K562 (cell line): ENCODE data around the gene GZMM. TPM values are rescaled to one million over a fixed set of nuclear protein-coding genes. Genes with fewer than 3 reads are reported as not detected.

Experiments
- ATAC-seq: fragments of 200-7000 bp; cut with Tn5 transposase; 3 replicates; pipeline ENCODE4 v1.9.1; 2020; ENCODE audit warnings: moderate library complexity
- BruUV-seq: library from RNA; stranded (reverse); fragments of 400-500 nt; replicated peaks from 2 replicates; lab custom pipeline; 2021; lab: Mats Ljungman, UMichigan
- CTCF ChIA-PET: fragments of 300-600 bp; formaldehyde crosslinking; extraction: SDS; loops from one replicate; lab custom pipeline; 2021; ENCODE audit warnings: low intra/inter-chr PET ratio; lab: Yijun Ruan, JAX
- POLR2A ChIA-PET: fragments of 300-600, 350-650 bp; sonication (Branson Sonifier 250); formaldehyde crosslinking; extraction: SDS; loops from one replicate; lab custom pipeline; 2021; ENCODE audit warnings: antibody characterized with exemption, inconsistent platforms; lab: Yijun Ruan, JAX
- DNase-seq, 4 experiments: peaks; one replicate each; pipeline versions ENCODE4 v3.0.0 to v3.0.0-alpha.2; 2011 to 2018; ENCODE audit warnings: low spot score in 3 of 4, mixed read lengths in 3 of 4; ENCODE audit errors: extremely low read depth in 1 of 4
- FAIRE-seq: peaks from 2 replicates; lab custom pipeline; 2011; peaks lifted over from hg19 to GRCh38; lab: Jason Lieb, UNC
- H2AFZ ChIP-seq: 2 replicates; pipeline ENCODE4 v1.6.0; 2011; ENCODE audit warnings: low read depth, low read length, control low read depth, inconsistent platforms
- H3K27ac ChIP-seq: fragments of 200-600 bp; 3 replicates; pipeline ENCODE4 v1.8.0; 2011; ENCODE audit warnings: low read depth, mild to moderate bottlenecking, control low read depth, inconsistent platforms, low read length, moderate library complexity, mixed read lengths; ENCODE audit errors: extremely low read depth
- H3K27me3 ChIP-seq, 2 experiments: fragments of 300-600 bp in 1 of 2; 2 replicates in 1 of 2; 3 replicates in 1 of 2; pipeline versions ENCODE4 v1.6.0 to v1.8.0; 2011; ENCODE audit warnings: inconsistent platforms in 2 of 2, low read length in 2 of 2, mild to moderate bottlenecking in 1 of 2, mixed read lengths in 1 of 2, moderate library complexity in 1 of 2; ENCODE audit not compliant: control insufficient read depth in 2 of 2, insufficient read depth in 2 of 2
- H3K36me3 ChIP-seq: fragments of 300-600 bp; 3 replicates; pipeline ENCODE4 v1.8.0; 2011; ENCODE audit warnings: mild to moderate bottlenecking, low read length, inconsistent platforms; ENCODE audit not compliant: control insufficient read depth, insufficient read depth
- H3K4me1 ChIP-seq, 2 experiments: fragments of 200-600 bp in 1 of 2; replicated peaks in 1 of 2; 2 replicates in 1 of 2; 3 replicates in 1 of 2; pipeline versions ENCODE4 v1.5.1 to v1.8.0; 2011; ENCODE audit warnings: inconsistent platforms in 2 of 2, low read length in 2 of 2, mild to moderate bottlenecking in 1 of 2, mixed read lengths in 1 of 2, moderate library complexity in 1 of 2; ENCODE audit not compliant: control insufficient read depth in 2 of 2, insufficient read depth in 2 of 2
- H3K4me2 ChIP-seq: 2 replicates; pipeline ENCODE4 v1.6.1; 2011; ENCODE audit warnings: low read length, control low read depth, inconsistent platforms, mixed read lengths; ENCODE audit not compliant: insufficient read depth
- H3K4me3 ChIP-seq: fragments of 200-600 bp; sonication (generic), shearing (Covaris generic); 2 replicates; pipeline ENCODE4 v1.5.1; 2016; ENCODE audit warnings: control low read depth, inconsistent platforms
- H3K79me2 ChIP-seq: fragments of 200-600 bp; 3 replicates; pipeline ENCODE4 v1.8.0; 2011; ENCODE audit warnings: low read length, inconsistent platforms; ENCODE audit not compliant: control insufficient read depth, insufficient read depth
- H3K9ac ChIP-seq, 2 experiments: 2 replicates each; pipeline versions ENCODE4 v1.6.0 to v1.6.1; 2011; ENCODE audit warnings: low read depth in 2 of 2, low read length in 2 of 2, control low read depth in 1 of 2, inconsistent platforms in 1 of 2, mild to moderate bottlenecking in 1 of 2, mixed read lengths in 1 of 2; ENCODE audit not compliant: insufficient read depth in 1 of 2
- H3K9me1 ChIP-seq: one replicate; pipeline ENCODE4 v1.6.0; 2011; ENCODE audit warnings: inconsistent platforms, mild to moderate bottlenecking, low read length, moderate library complexity; ENCODE audit not compliant: control insufficient read depth, insufficient read depth
- H3K9me3 ChIP-seq: replicated peaks from 2 replicates; pipeline ENCODE4 v1.5.1; 2011; ENCODE audit warnings: low read depth, low read length, inconsistent platforms; ENCODE audit not compliant: control insufficient read depth, insufficient read depth
- H4K20me1 ChIP-seq: replicated peaks from 2 replicates; pipeline ENCODE4 v1.6.1; 2011; ENCODE audit warnings: low read length, inconsistent platforms, mixed read lengths; ENCODE audit not compliant: control insufficient read depth, insufficient read depth
- CBX2 ChIP-seq: fragments of 200-600 bp; sonication (generic); IDR thresholded peaks from one replicate; pipeline ENCODE4 v1.6.1; 2012; ENCODE audit warnings: mild to moderate bottlenecking, low read length, inconsistent platforms; ENCODE audit not compliant: insufficient read depth, poor library complexity, severe bottlenecking
- ERF ChIP-seq: fragments of 450-650 bp; formaldehyde crosslinking; IDR thresholded peaks from 2 replicates; pipeline ENCODE4 v1.4.0; 2020; ENCODE audit warnings: mild to moderate bottlenecking, mixed read lengths
- HEY1 ChIP-seq: fragments of 250-450 bp; sonication (Bioruptor Pico); IDR thresholded peaks from 2 replicates; pipeline ENCODE4 v1.5.0; 2020; ENCODE audit warnings: mild to moderate bottlenecking, moderate library complexity, borderline replicate concordance
- IRF1 ChIP-seq: sonication (generic); formaldehyde crosslinking; IDR thresholded peaks from 2 replicates; pipeline ENCODE4 v1.8.0; 2022; ENCODE audit warnings: missing genetic modification reagents, mild to moderate bottlenecking, borderline replicate concordance
- MAFG ChIP-seq: fragments of 450-650 bp; conservative IDR thresholded peaks from 2 replicates; pipeline ENCODE4 v1.6.1; 2016; ENCODE audit warnings: missing genetic modification characterization, missing compliant biosample characterization
- MITF ChIP-seq: IDR thresholded peaks from 2 replicates; pipeline ENCODE4 v1.6.1; 2014; ENCODE audit warnings: antibody characterized with exemption
- MYNN ChIP-seq, 2 experiments: sonication (generic); formaldehyde crosslinking in 1 of 2; IDR thresholded peaks; 2 replicates each; pipeline versions ENCODE4 v1.5.0 to v1.6.1; 2016 to 2020; ENCODE audit warnings: antibody characterized with exemption in 1 of 2, missing genetic modification reagents in 1 of 2
- NR2C2 ChIP-seq, 2 experiments: fragments of 200-800 bp in 1 of 2; sonication (Bioruptor generic) in 1 of 2; sonication (generic) in 1 of 2; formaldehyde crosslinking in 1 of 2; IDR thresholded peaks; 2 replicates each; pipeline versions ENCODE4 v1.6.1 to v1.8.0; 2016 to 2022; ENCODE audit warnings: mild to moderate bottlenecking in 1 of 2, missing compliant biosample characterization in 1 of 2, missing genetic modification characterization in 1 of 2, missing genetic modification reagents in 1 of 2
- RCOR1 ChIP-seq, 2 experiments: IDR thresholded peaks; 2 replicates each; pipeline ENCODE4 v1.6.1; 2012; ENCODE audit warnings: low read depth in 2 of 2, low read length in 2 of 2, borderline replicate concordance in 1 of 2, improper control_type of control experiment in 1 of 2
- SAFB2 ChIP-seq: fragments of 200-400 bp; formaldehyde crosslinking; IDR thresholded peaks from 2 replicates; pipeline ENCODE4 v1.6.1; 2018; ENCODE audit warnings: borderline replicate concordance, low read length, low read depth, moderate library complexity; ENCODE audit not compliant: severe bottlenecking
- SIN3A ChIP-seq, 2 experiments: fragments of 150-350 bp in 1 of 2; IDR thresholded peaks; 2 replicates each; pipeline ENCODE4 v1.6.1; 2011 to 2016; ENCODE audit warnings: borderline replicate concordance in 2 of 2, low read depth in 2 of 2, low read length in 2 of 2, mild to moderate bottlenecking in 2 of 2, moderate library complexity in 2 of 2; ENCODE audit not compliant: control insufficient read depth in 1 of 2
- TEAD4 ChIP-seq, 2 experiments: sonication (generic) in 1 of 2; formaldehyde crosslinking in 1 of 2; IDR thresholded peaks; 2 replicates each; pipeline versions ENCODE4 v1.6.1 to v1.8.0; 2012 to 2022; ENCODE audit warnings: borderline replicate concordance in 1 of 2, inconsistent platforms in 1 of 2, low read length in 1 of 2, mild to moderate bottlenecking in 1 of 2, missing genetic modification reagents in 1 of 2
- WGBS: fragments of 100-300 bp; shearing (Covaris generic); methylation state at CpG from one replicate; pipeline ENCODE4 v1.1.6; 2016; ENCODE audit warnings: low coverage, mixed read lengths; ENCODE audit not compliant: insufficient coverage; ENCODE audit errors: missing lambda C conversion rate; 5-methylcytosine and 5-hydroxymethylcytosine counted together
- in situ Hi-C: fragments of 300-500 bp; cut with MboI; formaldehyde crosslinking; loops from 4 replicates; pipeline ENCODE4 v1.15.0; 2018; ENCODE audit warnings: inconsistent platforms, mixed read lengths
- intact Hi-C: fragments of 100-400 bp; cut with micrococcal nuclease; formaldehyde crosslinking; loops from 2 replicates; pipeline ENCODE4 v1.14.2; 2022
- polyA plus RNA-seq, 8 experiments: library from polyadenylated mRNA; depleted of rRNA in 4 of 8; stranded (reverse) in 5 of 8; unstranded in 3 of 8; fragments of >200 nt; fragmentation: Nextera tagmentation in 2 of 8; fragmentation: Illumina TruSeq in 1 of 8; extraction: Ambion mirVana in 2 of 8; extraction: Trizol in 1 of 8; gene quantifications; 2 replicates each; pipeline versions ENCODE4 v1.2.1 to v1.2.3, GENCODE V29; 2011 to 2014; ENCODE audit warnings: inconsistent platforms in 1 of 8, missing spikeins in 1 of 8
- total RNA-seq, 7 experiments: library from RNA; depleted of rRNA in 6 of 7; stranded (reverse); fragments of >200 nt in 6 of 7; fragmentation: Illumina TruSeq in 2 of 7; extraction: Trizol in 2 of 7; gene quantifications; 2 replicates each; pipeline versions ENCODE4 v1.2.1 to v1.2.3, GENCODE V29; 2011 to 2021; ENCODE audit warnings: low replicate concordance in 1 of 7
- TF ChIP-seq, protein P1 (sequence below): fragments of 450-650 bp; IDR thresholded peaks from 2 replicates; pipeline ENCODE4 v1.6.1; 2017; ENCODE audit warnings: antibody characterized with exemption
- TF ChIP-seq, protein P2 (sequence below): sonication (generic); formaldehyde crosslinking; IDR thresholded peaks from 2 replicates; pipeline ENCODE4 v1.8.0; 2022; ENCODE audit warnings: mild to moderate bottlenecking, missing genetic modification reagents, borderline replicate concordance

Gene GZMM
- total and polyA plus RNA-seq, 9 of the 15 experiments (the other 6 are each of a cell fraction or from before 2014, with no cell fraction given) = 0.08 to 2.6 (median 0.70) TPM; not detected in 2

GRCh38 chr19:547117-547516 lies 3.3 kb downstream of the GZMM start:
- no peak overlapping the region for H3K27ac ChIP-seq
- no peak overlapping the region for H3K9ac ChIP-seq
- peaks cover 6% of the 10 kb centered on the region; the same call in 1 of the 3 replicates for H3K36me3 ChIP-seq
- no peaks in the 10 kb centered on the region for H3K27me3 ChIP-seq
- H3K4me1 ChIP-seq = peaks cover 11 to 65% of the 10 kb centered on the region in 2 experiments
- FAIRE-seq = no peak
- no peaks in the 10 kb centered on the region for H3K79me2 ChIP-seq
- no peak overlapping the region for H3K4me2 ChIP-seq
- H3K9me3 ChIP-seq = no peaks in the 10 kb centered on the region
- no peaks in the 10 kb centered on the region for H3K9me1 ChIP-seq
- no peak overlapping the region for H2AFZ ChIP-seq
- intact Hi-C loops (no loop called here), in situ Hi-C loops (no loop called here)
- ChIA-PET POLR2A (interaction anchor here (1.7 kb wide), 1 partner anchor 9 kb away, joined by 5 read pairs; no protein-coding TSS in a partner anchor), CTCF (no interaction called here)
- H4K20me1 ChIP-seq = no peaks in the 10 kb centered on the region
- no peak for ATAC-seq
- WGBS = 79% methylated on average over 12 of the region's 15 CpGs
- BruUV-seq = no TSS peak
- no peak overlapping the region for H3K4me3 ChIP-seq
- DNase-seq = no peak
- no peak for TF ChIP-seq MYNN (IDR thresholded peaks at IDR 0.05)
- no peak for TF ChIP-seq MYNN (CRISPR knock-in tag; IDR thresholded peaks at IDR 0.05)
- no peak for TF ChIP-seq RCOR1 (IDR thresholded peaks at IDR 0.05; ENCODE audit: borderline replicate concordance in 1 of 2, low read depth in 2 of 2, low read length in 2 of 2)
- no peak for TF ChIP-seq MAFG (tag)
- no peak for TF ChIP-seq SIN3A (IDR thresholded peaks at IDR 0.05; ENCODE audit: borderline replicate concordance in 2 of 2, control insufficient read depth in 1 of 2, low read depth in 2 of 2, low read length in 2 of 2)
- TF ChIP-seq HEY1 (CRISPR knock-in tag) = no peak
- TF ChIP-seq IRF1 (CRISPR knock-in tag) = no peak
- TF ChIP-seq, protein P1, sequence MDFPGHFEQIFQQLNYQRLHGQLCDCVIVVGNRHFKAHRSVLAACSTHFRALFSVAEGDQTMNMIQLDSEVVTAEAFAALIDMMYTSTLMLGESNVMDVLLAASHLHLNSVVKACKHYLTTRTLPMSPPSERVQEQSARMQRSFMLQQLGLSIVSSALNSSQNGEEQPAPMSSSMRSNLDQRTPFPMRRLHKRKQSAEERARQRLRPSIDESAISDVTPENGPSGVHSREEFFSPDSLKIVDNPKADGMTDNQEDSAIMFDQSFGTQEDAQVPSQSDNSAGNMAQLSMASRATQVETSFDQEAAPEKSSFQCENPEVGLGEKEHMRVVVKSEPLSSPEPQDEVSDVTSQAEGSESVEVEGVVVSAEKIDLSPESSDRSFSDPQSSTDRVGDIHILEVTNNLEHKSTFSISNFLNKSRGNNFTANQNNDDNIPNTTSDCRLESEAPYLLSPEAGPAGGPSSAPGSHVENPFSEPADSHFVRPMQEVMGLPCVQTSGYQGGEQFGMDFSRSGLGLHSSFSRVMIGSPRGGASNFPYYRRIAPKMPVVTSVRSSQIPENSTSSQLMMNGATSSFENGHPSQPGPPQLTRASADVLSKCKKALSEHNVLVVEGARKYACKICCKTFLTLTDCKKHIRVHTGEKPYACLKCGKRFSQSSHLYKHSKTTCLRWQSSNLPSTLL = no peak
- TF ChIP-seq ERF (CRISPR knock-in tag) = no peak
- TF ChIP-seq NR2C2 (CRISPR knock-in tag; IDR thresholded peaks at IDR 0.05) = no peak
- no peak for TF ChIP-seq NR2C2 (tag; IDR thresholded peaks at IDR 0.05)
- TF ChIP-seq TEAD4 (IDR thresholded peaks at IDR 0.05; ENCODE audit: low read length) = no peak
- no peak for TF ChIP-seq TEAD4 (CRISPR knock-in tag; IDR thresholded peaks at IDR 0.05; ENCODE audit: borderline replicate concordance)
- no peak for TF ChIP-seq CBX2
- TF ChIP-seq MITF = no peak
- no peak for TF ChIP-seq SAFB2
- TF ChIP-seq, protein P2, sequence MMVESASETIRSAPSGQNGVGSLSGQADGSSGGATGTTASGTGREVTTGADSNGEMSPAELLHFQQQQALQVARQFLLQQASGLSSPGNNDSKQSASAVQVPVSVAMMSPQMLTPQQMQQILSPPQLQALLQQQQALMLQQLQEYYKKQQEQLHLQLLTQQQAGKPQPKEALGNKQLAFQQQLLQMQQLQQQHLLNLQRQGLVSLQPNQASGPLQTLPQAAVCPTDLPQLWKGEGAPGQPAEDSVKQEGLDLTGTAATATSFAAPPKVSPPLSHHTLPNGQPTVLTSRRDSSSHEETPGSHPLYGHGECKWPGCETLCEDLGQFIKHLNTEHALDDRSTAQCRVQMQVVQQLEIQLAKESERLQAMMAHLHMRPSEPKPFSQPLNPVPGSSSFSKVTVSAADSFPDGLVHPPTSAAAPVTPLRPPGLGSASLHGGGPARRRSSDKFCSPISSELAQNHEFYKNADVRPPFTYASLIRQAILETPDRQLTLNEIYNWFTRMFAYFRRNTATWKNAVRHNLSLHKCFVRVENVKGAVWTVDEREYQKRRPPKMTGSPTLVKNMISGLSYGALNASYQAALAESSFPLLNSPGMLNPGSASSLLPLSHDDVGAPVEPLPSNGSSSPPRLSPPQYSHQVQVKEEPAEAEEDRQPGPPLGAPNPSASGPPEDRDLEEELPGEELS = no peak
